ENCODE data around the gene ITSN2. TPM values are rescaled to one million over a fixed set of nuclear protein-coding genes. Genes with fewer than 3 reads are reported as not detected.

Gene ITSN2
- total and polyA plus RNA-seq, 2 of the 8 experiments (the other 6 are each of a cell fraction or from before 2014, with no cell fraction given) = 9.3 to 17.0 TPM

DNA sequence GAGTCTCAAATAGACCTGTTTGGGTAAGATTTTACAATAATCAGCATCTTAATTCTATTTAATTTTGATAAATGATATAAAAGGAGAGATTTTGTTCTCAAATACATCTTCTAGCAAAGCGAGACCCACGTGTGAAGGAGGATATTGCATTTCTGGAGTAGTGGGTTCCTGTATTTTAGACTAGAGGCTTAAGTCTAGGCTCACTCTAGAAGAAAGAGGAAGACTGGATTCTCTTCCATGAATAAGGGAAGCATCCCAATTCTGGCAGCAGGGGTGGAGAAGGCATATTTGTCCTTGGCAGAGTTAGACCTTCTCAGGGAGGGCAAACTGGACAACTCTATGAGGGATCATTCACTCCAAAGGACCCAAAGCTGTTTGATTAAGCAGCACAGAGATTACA lies 196.7 kb downstream of the ITSN2 start:
- H3K79me2 ChIP-seq (ENCODE audit: control insufficient read depth in 1 of 2, insufficient read depth in 2 of 2, low read length in 2 of 2) = no peaks in the 10 kb centered on the region
- no peak for DNase-seq (ENCODE audit: low read depth in 1 of 2, low spot score in 2 of 2)
- no peak overlapping the region for H2BK15ac ChIP-seq (ENCODE audit: low read length)
- H3K9ac ChIP-seq (replicated peaks in 1 of 4; ENCODE audit: extremely low read depth in 1 of 4, low read depth in 3 of 4, low read length in 3 of 4) = no peak overlapping the region
- H4K91ac ChIP-seq (replicated peaks; ENCODE audit: insufficient read length, low read length) = no peak overlapping the region
- H4K20me1 ChIP-seq (replicated peaks in 1 of 2; ENCODE audit: control insufficient read depth in 1 of 2, insufficient read depth in 2 of 2, low read length in 2 of 2) = no peaks in the 10 kb centered on the region
- no peaks in the 10 kb centered on the region; a peak in 1 of 7 replicates for H3K4me1 ChIP-seq (replicated peaks in 1 of 4; ENCODE audit: control insufficient read depth in 3 of 4, insufficient read depth in 4 of 4, low read length in 3 of 4)
- FAIRE-seq = no peak
- no peaks in the 10 kb centered on the region for H3K36me3 ChIP-seq (ENCODE audit: control insufficient read depth in 2 of 4, insufficient read depth in 4 of 4, low read length in 3 of 4)
- H2BK120ac ChIP-seq (replicated peaks; ENCODE audit: low read depth, low read length) = no peak overlapping the region
- H2BK12ac ChIP-seq (ENCODE audit: low read depth, low read length) = no peak overlapping the region
- 78% methylated on average over 2 of the region's 2 CpGs; no CpG with 5 or more reads in 1 of the 2 experiments for WGBS, 2 experiments (ENCODE audit: extremely low coverage in 1 of 2, insufficient coverage in 1 of 2, insufficient read length in 1 of 2, insufficient replicate concordance in 2 of 2, low coverage in 1 of 2, low lambda C conversion rate in 2 of 2, missing lambda C conversion rate in 1 of 2)
- no peak overlapping the region for H3K4me2 ChIP-seq (ENCODE audit: insufficient read depth in 1 of 2, low read depth in 2 of 2, low read length in 2 of 2)
- H3K56ac ChIP-seq (replicated peaks; ENCODE audit: insufficient read length, low read depth, low read length) = no peak overlapping the region
- H3K23ac ChIP-seq (ENCODE audit: insufficient read length) = no peak overlapping the region
- ChIA-PET POLR2A (ENCODE audit: partially characterized antibody) (interaction anchor here (1.0 to 1.4 kb wide), 2 partner anchors 10 to 79 kb away, joined by 4 to 5 read pairs; partner anchors contain the start of gene TP53I3), CTCF (ENCODE audit: partially characterized antibody) (interaction anchor here (0.6 to 3.1 kb wide), 11 partner anchors 9 to 103 kb away, joined by 3 to 16 read pairs (median 3); partner anchors contain the start of gene TP53I3)
- no peak overlapping the region for H2BK20ac ChIP-seq (ENCODE audit: low read length)
- no peak overlapping the region for H3K4me3 ChIP-seq (ENCODE audit: extremely low read depth in 1 of 4, insufficient read depth in 2 of 4, low read depth in 3 of 4, low read length in 4 of 4)
- H3K9me3 ChIP-seq (ENCODE audit: insufficient read depth in 2 of 2, low read depth in 1 of 2, low read length in 1 of 2) = no peaks in the 10 kb centered on the region
- H3K18ac ChIP-seq (ENCODE audit: extremely low read depth, low read length) = no peak overlapping the region
- no peak overlapping the region for H3K27ac ChIP-seq (ENCODE audit: low read depth, low read length)
- no peaks in the 10 kb centered on the region for H3K23me2 ChIP-seq (ENCODE audit: low read depth, low read length)
- H4K5ac ChIP-seq (ENCODE audit: insufficient read length, low read depth, low read length) = no peak overlapping the region
- H3K4ac ChIP-seq (replicated peaks; ENCODE audit: insufficient read length, low read depth, low read length) = no peak overlapping the region
- no peak overlapping the region for H3K14ac ChIP-seq (ENCODE audit: insufficient read length)
- H2AK5ac ChIP-seq (ENCODE audit: low read depth, low read length) = no peak overlapping the region
- H2AFZ ChIP-seq (ENCODE audit: low read length) = no peak overlapping the region
- H3K27me3 ChIP-seq (replicated peaks in 1 of 4; ENCODE audit: control insufficient read depth in 3 of 4, extremely low read depth in 1 of 4, insufficient read depth in 3 of 4, low read length in 3 of 4) = no peaks in the 10 kb centered on the region
- H3K79me1 ChIP-seq (ENCODE audit: low read depth, low read length) = no peaks in the 10 kb centered on the region
- no peak overlapping the region for H4K8ac ChIP-seq (ENCODE audit: extremely low read depth, insufficient read depth, low read length)
- no peak for TF ChIP-seq MAFK (IDR thresholded peaks at IDR 0.05; ENCODE audit: low read depth, low read length)
- TF ChIP-seq, protein P1, sequence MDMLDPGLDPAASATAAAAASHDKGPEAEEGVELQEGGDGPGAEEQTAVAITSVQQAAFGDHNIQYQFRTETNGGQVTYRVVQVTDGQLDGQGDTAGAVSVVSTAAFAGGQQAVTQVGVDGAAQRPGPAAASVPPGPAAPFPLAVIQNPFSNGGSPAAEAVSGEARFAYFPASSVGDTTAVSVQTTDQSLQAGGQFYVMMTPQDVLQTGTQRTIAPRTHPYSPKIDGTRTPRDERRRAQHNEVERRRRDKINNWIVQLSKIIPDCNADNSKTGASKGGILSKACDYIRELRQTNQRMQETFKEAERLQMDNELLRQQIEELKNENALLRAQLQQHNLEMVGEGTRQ (IDR thresholded peaks at IDR 0.05; ENCODE audit: low read length) = no peak
- no peak for TF ChIP-seq RBBP5 (IDR thresholded peaks at IDR 0.05; ENCODE audit: borderline replicate concordance, low read depth, low read length)
- TF ChIP-seq TBP (IDR thresholded peaks at IDR 0.05; ENCODE audit: low read depth, low read length) = no peak
- no peak for TF ChIP-seq GTF2F1 (IDR thresholded peaks at IDR 0.05; ENCODE audit: borderline replicate concordance, low read depth, low read length)
- TF ChIP-seq JUN (IDR thresholded peaks at IDR 0.05; ENCODE audit: low read depth, low read length) = no peak
- no peak for TF ChIP-seq RNF2 (IDR thresholded peaks at IDR 0.05; ENCODE audit: borderline replicate concordance, low read depth, low read length, missing control alignments, poor library complexity, severe bottlenecking)
- H2BK5ac ChIP-seq (ENCODE audit: low read depth, low read length) = no peak overlapping the region

Measured in H1 (cell line).